K562 (cell line): ENCODE results near the gene BIRC5.

Experiments used
- CTCF ChIP-seq, 3 experiments: IDR thresholded peaks in 2 of 3; conservative IDR thresholded peaks in 1 of 3; 2 replicates each; pipeline ENCODE4 v1.5.1; 2011 to 2012; ENCODE audit warnings: low read length in 3 of 3, mild to moderate bottlenecking in 3 of 3, control low read depth in 2 of 3, improper control_type of control experiment in 1 of 3, inconsistent platforms in 1 of 3, low read depth in 1 of 3, mixed read lengths in 1 of 3, moderate library complexity in 1 of 3; ENCODE audit not compliant: insufficient read depth in 2 of 3
- KDM1A ChIP-seq, 2 experiments: fragments of 450-650 bp; IDR thresholded peaks; 2 replicates each; pipeline ENCODE4 v1.6.1; 2016; ENCODE audit warnings: mild to moderate bottlenecking in 2 of 2
- SRSF9 ChIP-seq: fragments of 200-400 bp; formaldehyde crosslinking; IDR thresholded peaks from 2 replicates; pipeline ENCODE4 v1.6.1; 2017; ENCODE audit warnings: low read depth, low read length, borderline replicate concordance
- TF ChIP-seq, protein P1 (sequence below), 2 experiments: fragments of 450-650 bp in 1 of 2; sonication (generic) in 1 of 2; formaldehyde crosslinking in 1 of 2; IDR thresholded peaks in 1 of 2; conservative IDR thresholded peaks in 1 of 2; 2 replicates each; pipeline versions ENCODE4 v1.6.1 to v1.8.1; 2016 to 2023; ENCODE audit warnings: mild to moderate bottlenecking in 2 of 2, moderate library complexity in 2 of 2, inconsistent platforms in 1 of 2, missing genetic modification reagents in 1 of 2

- TF ChIP-seq SRSF9 (no peak), KDM1A (IDR thresholded peaks at IDR 0.05) (no peak), CTCF (IDR thresholded peaks at IDR 0.05 in 2 of 3, conservative IDR thresholded peaks at IDR 0.05 in 1 of 3; ENCODE audit: insufficient read depth in 2 of 3, low read depth in 1 of 3, low read length in 3 of 3) (no peak)
- TF ChIP-seq, protein P1, sequence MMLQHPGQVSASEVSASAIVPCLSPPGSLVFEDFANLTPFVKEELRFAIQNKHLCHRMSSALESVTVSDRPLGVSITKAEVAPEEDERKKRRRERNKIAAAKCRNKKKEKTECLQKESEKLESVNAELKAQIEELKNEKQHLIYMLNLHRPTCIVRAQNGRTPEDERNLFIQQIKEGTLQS (IDR thresholded peaks at IDR 0.05): no peak
- TF ChIP-seq, protein P1 (CRISPR knock-in tag; conservative IDR thresholded peaks at IDR 0.05): no peak
Measured at GRCh38 chr17:78271419-78272170, 57.5 kb downstream of the BIRC5 start.
